HPDE6-E6E7 (cell line): ENCODE measurements around the gene SLC17A2.

ENCODE experiments used
- DNase-seq: peaks from one replicate; pipeline ENCODE4 v3.0.0; 2011; ENCODE audit warnings: missing footprints; ENCODE audit errors: extremely low spot score

The SLC17A2 gene

DNA sequence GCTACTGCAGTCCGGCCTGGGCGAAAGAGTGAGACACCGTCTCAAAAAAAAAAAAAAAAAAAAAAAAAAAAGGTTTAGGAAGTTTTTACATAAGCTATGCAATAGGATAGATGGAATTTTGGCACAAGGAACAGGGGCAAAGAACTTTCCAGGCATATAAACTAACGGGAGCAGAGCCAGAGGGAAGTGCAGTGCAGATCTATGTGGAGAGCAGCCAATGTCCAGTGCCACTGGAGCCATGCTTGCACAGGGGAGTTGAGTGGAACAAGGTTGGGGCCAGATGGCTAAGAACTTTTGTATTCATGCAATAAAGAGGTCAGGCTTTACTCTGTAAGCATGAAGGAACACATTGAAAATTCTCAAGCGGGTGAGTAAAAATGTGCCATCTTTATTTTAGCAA, 10.8 kb downstream of the SLC17A2 start:
- no peak for DNase-seq

DNA sequence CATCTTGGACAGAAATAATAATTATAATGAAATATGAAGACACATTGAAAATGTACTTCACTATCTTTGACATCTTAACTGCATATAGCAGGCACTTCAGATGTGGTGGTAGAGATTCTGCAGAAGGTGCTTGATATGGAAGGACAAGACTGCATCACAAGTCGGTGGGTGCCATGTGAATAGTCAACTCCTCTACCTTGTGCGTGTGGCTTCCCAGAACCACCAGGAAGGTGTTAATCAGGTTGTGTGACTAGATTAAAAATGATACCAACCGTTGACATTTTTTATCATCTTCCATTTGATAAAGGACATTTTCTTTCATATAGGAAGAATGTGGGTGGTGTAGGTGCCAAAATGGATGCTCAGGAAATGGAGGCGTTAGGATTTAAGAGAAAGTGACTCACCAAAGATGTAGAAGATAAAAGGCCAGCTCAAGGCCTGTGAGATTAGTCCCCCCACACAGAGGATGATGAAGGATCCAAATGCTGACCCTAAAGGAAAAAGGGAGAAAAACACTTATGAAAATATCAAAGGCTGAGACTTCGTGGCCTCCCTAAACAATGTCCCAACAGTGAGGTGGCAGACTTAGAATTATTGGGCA, 12.3 kb downstream of the SLC17A2 start:
- no peak for DNase-seq

GRCh38 chr6:25916789-25917490, 13.6 kb downstream of the SLC17A2 start:
- no peak for DNase-seq

- no peak for DNase-seq
These were observed 14.2 kb downstream of the SLC17A2 start for GRCh38 chr6:25916330-25916729.

- no peak for DNase-seq
These were observed 16.8 kb downstream of the SLC17A2 start for GRCh38 chr6:25913741-25914140.

DNA sequence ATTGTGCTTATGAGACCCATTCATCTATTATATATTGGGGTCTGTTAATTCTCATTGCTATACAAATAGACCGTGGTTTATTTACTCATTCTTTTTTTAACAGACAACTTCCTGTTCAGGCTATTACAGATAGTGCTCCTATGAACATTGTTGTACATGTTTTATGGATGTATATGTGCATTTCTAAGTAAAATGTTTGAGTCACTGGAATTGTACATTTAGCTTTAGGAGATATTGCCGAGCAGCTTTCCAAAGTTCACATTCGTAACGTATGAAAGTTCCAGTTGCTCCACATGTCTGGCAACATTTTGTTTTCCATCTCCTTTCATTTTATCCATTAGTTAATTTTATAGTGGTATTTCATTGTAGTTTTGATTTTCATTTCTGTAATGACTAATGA, 19.1 kb downstream of the SLC17A2 start:
- no peak for DNase-seq

DNA sequence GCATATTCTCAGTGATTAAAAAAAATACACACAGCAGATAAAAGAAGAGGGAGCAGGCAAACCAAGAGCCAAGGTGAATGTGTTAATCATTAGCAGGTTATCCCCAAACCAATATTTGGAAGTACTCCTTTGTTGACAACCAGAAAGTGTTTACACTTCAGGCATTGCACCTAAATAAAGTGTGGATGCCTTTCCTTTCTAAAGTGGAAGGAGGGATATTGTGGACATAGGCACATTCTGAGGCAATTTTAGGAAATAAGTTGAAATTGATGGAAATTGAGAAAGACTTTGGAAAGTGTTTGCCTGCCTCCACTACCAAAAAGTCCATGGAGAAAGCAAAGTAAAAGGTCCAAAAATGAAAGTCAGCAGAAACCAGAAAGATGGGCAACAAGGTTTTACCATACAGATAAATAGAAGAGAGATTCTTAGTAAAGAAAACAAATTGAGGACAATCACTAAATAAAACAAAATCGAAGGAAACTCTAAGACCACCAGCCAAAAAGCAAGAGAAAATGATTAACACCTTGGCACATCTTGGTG, 22.9 kb downstream of the SLC17A2 start:
- DNase-seq, result no peak

DNA sequence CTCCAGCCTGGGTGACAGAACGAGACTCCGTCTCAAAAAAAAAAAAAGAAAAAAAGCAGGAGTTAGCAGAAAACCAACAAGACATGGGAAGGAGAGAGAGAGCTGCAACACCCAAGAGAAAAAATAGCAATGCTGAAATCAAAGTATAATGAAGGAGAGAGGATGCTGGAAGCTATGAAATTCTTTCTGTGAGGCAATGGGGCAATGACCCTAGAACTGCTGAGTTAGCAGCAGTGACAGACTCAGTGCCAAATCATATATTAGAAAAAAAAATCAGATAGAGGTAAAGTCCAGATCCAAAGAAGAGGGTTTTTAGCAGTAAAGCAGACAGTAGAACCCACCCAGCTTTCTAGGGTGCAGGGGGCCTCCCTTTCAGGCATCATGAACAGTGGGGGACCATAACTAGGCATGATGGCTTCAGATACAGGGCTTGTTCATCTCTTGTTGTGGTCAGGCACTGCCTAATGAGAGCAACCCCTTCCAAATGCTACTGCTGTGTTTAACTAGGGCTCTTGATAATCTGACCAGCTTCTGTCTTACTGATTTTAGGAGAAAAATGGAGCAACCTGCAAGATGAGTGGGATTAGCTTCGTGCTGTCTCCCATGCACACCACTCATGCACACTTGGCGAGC, 26.9 kb downstream of the SLC17A2 start:
- no peak for DNase-seq

DNA sequence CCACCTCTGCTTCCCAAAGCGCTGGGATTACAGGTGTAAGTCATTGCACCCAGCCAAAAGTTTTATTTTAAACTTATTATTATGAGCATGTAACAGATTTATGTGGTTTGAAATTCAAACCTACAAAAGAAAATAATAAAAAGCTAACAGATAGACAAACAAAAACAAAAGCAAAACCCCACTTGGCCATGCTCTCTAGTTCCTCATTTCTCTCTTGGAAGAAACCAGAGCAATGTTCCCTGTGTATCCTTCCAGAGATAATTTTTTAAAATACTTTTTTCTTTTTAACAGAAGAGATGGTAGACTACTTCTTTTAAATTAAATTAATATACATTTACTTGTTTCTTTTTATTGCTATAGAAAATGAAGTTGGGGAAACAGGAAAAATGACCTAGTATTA, 28.4 kb downstream of the SLC17A2 start:
- no peak for DNase-seq

- no peak for DNase-seq
These were observed 29.6 kb downstream of the SLC17A2 start for GRCh38 chr6:25900843-25901242.

DNA sequence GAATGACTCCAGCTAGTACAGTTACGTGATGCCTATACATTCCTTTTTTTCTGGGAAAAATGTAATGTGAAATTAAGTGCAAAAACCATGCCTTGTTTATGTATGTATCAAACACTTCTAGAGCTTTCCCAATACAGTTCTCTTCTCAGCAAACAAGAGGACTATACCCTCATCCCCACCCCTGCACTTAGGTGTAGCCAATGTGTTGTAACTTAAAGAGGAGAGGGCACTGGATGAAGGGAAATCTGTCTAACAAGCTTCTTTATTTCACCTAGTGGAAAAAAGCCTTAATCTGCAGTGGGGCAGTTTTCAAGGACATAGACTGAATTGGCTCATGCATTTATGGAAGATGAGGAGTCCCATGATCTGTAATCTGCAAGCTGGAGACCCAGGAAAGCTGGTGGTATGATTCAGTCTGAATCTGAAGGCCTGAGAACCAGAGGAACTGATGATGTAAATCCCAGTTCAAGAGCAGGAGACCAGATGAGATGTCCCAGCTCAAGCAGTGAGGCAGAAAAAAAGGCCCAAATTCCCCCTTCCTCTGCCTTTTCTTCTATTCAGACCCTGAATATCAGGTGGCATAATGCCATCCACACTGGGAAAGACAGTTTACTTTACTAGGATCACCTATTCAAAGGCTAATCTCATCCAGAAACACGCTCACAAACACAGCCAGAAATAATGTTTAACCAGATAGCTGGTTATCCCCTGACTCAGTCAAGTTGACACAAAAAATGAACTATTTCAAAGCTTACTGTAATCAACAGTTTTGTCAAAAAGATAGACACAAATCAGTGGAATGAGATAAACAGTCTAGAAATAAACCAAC, 30.7 kb downstream of the SLC17A2 start:
- no peak for DNase-seq

DNA sequence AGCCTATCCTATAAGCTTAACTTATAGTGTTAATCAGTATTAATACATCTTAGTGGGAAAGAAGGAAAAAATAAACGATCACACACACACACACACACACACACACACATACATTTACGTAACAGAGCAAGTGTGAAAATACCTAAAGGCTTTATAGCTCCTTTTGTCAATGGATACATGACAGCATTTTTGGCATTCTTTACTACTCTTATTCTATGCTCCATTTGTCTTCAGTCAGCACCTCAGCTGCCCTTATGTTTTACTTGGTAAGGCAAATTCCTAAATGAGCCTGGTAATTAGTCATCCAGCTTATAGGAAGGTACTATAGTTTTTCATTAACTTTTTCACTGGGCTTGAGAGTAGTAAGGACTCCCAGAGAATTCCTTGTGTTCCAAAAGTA, 31.4 kb downstream of the SLC17A2 start:
- DNase-seq, result no peak

- no peak for DNase-seq
These were observed 32.1 kb downstream of the SLC17A2 start for GRCh38 chr6:25898289-25898977.

DNA sequence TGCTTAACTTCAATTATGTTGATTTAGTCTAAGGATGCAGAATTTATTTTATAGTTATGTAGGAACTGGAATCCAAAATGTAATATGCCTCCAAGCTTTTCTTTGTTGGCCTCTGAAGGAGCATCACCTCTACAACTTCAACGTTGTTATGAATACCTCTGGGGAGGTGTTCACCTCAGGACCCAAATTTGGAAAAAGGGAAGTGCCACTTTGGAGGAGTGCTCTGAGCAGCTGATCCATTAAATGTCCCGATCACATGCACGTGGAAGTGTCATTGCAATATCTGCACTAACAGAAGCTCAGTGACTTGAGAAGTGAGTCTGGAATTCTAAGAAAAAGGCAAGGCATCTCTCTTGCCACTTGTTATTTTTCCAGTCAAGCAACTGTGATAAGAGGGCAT, 34.2 kb downstream of the SLC17A2 start:
- no peak for DNase-seq

DNA sequence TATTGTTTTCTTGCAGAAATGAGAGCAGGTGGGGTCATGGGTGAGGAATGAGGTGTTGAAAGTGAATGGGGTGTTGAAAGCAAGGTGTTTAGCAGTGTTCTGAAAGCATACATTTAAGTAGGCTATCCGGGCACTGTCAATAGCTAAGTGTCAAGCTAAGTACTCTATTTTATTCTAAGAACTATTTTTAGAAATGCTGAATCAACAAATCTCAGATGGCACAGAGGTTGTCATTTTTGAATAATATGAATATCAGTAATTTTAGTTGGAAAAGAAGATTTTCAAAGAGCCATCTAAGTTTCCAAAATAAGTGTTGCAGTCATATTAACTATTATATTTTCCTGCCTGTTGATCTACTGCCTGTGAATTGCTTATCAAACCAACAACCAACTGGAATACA, 34.7 kb downstream of the SLC17A2 start:
- no peak for DNase-seq

DNA sequence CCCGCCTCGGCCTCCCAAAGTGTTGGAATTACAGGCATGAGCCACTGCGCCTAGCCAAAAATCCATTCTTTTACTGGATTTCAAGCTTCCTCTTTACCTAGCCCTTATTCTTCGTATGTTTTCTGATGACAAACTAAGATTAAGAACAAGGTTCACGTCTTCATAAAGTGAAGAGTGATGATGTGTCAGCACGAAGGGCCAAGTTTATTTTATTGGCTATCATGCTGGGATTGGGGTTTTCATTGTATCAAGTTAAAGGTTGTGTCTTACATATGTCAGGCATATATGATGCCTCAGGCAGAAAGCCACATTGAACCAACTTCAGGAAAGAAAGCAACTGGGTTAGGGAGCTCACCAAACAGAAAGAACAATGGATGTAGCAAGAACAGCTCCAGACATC, 36.7 kb downstream of the SLC17A2 start:
- no peak for DNase-seq

GRCh38 chr6:25892877-25893276, 37.6 kb downstream of the SLC17A2 start:
- DNase-seq, result no peak

GRCh38 chr6:25889877-25890853, 40.3 kb downstream of the SLC17A2 start:
- DNase-seq, result no peak

GRCh38 chr6:25888626-25889025, 41.9 kb downstream of the SLC17A2 start:
- DNase-seq, result no peak

GRCh38 chr6:25886066-25886465, 44.4 kb downstream of the SLC17A2 start:
- DNase-seq, result no peak
